Thyroid gland (tissue), 4 donors: Measurements from ENCODE around the gene PHACTR1. TPM values are rescaled to one million over a fixed set of nuclear protein-coding genes. Genes with fewer than 3 reads are reported as not detected.

Source experiments
- DNase-seq, 2 donors: peaks; one replicate each; pipeline ENCODE4 v3.0.0-alpha.2; 2019
- H3K27ac ChIP-seq, 3 donors: fragments of 200-600 bp; sonication (generic); 1 replicate in 2 of 3; 2 replicates in 1 of 3; pipeline ENCODE4 v1.5.1; 2016 to 2019; ENCODE audit warnings: mild to moderate bottlenecking in 1 of 3, moderate library complexity in 1 of 3
- H3K27me3 ChIP-seq: fragments of 200-600 bp; sonication (generic); one replicate; pipeline ENCODE4 v1.5.1; 2019
- H3K36me3 ChIP-seq, 2 donors: fragments of 200-600 bp; sonication (generic); one replicate each; pipeline ENCODE4 v1.5.1; 2016 to 2019
- H3K4me1 ChIP-seq, 2 donors: fragments of 200-600 bp; sonication (generic); one replicate each; pipeline ENCODE4 v1.5.1; 2017 to 2019
- H3K4me3 ChIP-seq, 3 donors: fragments of 200-600 bp; sonication (generic); replicated peaks in 1 of 3; 1 replicate in 2 of 3; 2 replicates in 1 of 3; pipeline ENCODE4 v1.5.1; 2016; ENCODE audit warnings: mild to moderate bottlenecking in 1 of 3
- H3K9me3 ChIP-seq: fragments of 200-600 bp; sonication (generic); one replicate; pipeline ENCODE4 v1.5.1; 2017
- POLR2A ChIP-seq, 2 donors: fragments of 450-650 bp; IDR thresholded peaks; one replicate each; pipeline ENCODE4 v1.6.1; 2017; ENCODE audit warnings: antibody characterized with exemption in 2 of 2, mild to moderate bottlenecking in 2 of 2, moderate library complexity in 1 of 2
- WGBS, 2 donors: methylation state at CpG; one replicate each; pipeline ENCODE4 v1.1.5; 2017; 5-methylcytosine and 5-hydroxymethylcytosine counted together
- intact Hi-C: fragments of 100-400 bp; cut with DNase I; formaldehyde crosslinking; loops from one replicate; pipeline ENCODE4 v1.15.1; 2023
- total RNA-seq, 4 donors: library from RNA; depleted of rRNA; stranded (reverse); fragments of >200 nt; gene quantifications; one replicate each; pipeline ENCODE4 v1.2.3, GENCODE V29; 2016
- TF ChIP-seq, protein P1 (sequence below), 6 experiments: fragments of 200-600 bp in 3 of 6; fragments of 450-650 bp in 3 of 6; sonication (generic) in 3 of 6; IDR thresholded peaks; one replicate each; pipeline ENCODE4 v1.5.1; 2016 to 2019; ENCODE audit warnings: antibody characterized with exemption in 6 of 6, mild to moderate bottlenecking in 2 of 6, inconsistent platforms in 1 of 6, moderate library complexity in 1 of 6

PHACTR1 gene
- total RNA-seq, 4 donors from 2014 or later, result 2.9 to 8.6 (median 4.4) TPM

DNA sequence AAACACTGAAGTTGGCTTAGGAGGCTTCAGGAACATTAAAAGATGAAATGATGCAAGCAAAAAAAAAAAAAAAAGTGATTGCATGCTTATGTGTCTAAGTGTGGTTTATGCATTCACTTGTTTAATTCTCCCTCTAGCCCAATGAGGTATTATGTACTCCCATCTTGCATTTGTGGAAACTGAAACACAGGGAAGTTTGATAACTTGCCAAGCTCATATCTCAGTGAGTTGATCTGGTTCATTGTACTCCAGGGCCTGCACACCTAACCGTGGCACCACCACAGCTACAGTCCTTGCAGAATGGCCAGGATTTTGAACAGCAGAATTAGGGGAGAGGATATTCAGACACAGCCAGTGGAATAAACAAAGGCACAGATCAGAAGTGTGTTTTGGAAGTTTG is 360.6 kb downstream of the PHACTR1 start:
- TF ChIP-seq, protein P1, sequence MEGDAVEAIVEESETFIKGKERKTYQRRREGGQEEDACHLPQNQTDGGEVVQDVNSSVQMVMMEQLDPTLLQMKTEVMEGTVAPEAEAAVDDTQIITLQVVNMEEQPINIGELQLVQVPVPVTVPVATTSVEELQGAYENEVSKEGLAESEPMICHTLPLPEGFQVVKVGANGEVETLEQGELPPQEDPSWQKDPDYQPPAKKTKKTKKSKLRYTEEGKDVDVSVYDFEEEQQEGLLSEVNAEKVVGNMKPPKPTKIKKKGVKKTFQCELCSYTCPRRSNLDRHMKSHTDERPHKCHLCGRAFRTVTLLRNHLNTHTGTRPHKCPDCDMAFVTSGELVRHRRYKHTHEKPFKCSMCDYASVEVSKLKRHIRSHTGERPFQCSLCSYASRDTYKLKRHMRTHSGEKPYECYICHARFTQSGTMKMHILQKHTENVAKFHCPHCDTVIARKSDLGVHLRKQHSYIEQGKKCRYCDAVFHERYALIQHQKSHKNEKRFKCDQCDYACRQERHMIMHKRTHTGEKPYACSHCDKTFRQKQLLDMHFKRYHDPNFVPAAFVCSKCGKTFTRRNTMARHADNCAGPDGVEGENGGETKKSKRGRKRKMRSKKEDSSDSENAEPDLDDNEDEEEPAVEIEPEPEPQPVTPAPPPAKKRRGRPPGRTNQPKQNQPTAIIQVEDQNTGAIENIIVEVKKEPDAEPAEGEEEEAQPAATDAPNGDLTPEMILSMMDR (IDR thresholded peaks at IDR 0.05), result no peak
- no peak for TF ChIP-seq POLR2A (IDR thresholded peaks at IDR 0.05)
- intact Hi-C loops, result no loop called here
- Histone ChIP-seq H3K9me3 (no peaks in the 10 kb centered on the region), H3K36me3 (no peaks in the 10 kb centered on the region), H3K4me3 (no peak overlapping the region), H3K27me3 (no peaks in the 10 kb centered on the region), H3K4me1 (peaks cover 10 to 26% of the 10 kb centered on the region in 2 donors), H3K27ac (no peak overlapping the region)
- no peak for DNase-seq
- WGBS, 2 donors, result 47 to 54% methylated on average over 1 of the region's 1 CpG

DNA sequence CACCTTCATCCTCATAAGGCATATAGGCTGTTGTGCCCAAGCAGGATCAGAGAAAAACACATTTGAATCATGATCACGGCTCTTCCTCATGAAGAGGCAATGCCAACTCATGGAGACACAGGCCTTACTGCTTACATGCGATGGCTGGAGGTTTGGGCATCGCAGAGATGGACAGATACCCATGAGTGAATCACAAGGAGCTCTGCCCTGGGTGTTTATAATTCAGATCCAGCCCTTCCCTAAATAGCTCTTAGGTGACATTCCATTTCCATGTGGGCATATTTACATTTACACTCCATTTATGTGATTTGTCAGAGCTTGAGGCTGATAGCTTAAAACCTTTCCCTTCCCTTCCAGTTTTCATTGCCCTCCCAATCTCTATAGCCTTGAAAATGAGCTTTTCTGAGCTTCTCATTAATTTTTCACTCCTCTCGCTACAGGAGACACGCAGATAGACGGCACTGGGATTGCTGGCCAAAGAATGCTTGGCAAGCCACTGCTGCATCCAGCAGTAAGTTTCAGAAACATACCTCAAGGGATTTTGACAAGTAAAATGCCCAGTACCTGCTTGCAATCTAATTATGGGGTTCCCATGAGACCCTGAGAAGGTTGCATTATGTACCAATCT is 362.6 kb downstream of the PHACTR1 start:
- TF ChIP-seq, protein P1 (IDR thresholded peaks at IDR 0.05), result no peak
- no peak for TF ChIP-seq POLR2A (IDR thresholded peaks at IDR 0.05)
- Histone ChIP-seq H3K36me3 (no peaks in the 10 kb centered on the region), H3K27ac (no peak overlapping the region), H3K27me3 (no peaks in the 10 kb centered on the region), H3K4me1 (peaks cover 10 to 26% of the 10 kb centered on the region in 2 donors), H3K4me3 (no peak overlapping the region), H3K9me3 (no peaks in the 10 kb centered on the region)
- 60 to 70% methylated on average over 6 of the region's 6 CpGs for WGBS, 2 donors
- intact Hi-C loops, result no loop called here
- no peak for DNase-seq

DNA sequence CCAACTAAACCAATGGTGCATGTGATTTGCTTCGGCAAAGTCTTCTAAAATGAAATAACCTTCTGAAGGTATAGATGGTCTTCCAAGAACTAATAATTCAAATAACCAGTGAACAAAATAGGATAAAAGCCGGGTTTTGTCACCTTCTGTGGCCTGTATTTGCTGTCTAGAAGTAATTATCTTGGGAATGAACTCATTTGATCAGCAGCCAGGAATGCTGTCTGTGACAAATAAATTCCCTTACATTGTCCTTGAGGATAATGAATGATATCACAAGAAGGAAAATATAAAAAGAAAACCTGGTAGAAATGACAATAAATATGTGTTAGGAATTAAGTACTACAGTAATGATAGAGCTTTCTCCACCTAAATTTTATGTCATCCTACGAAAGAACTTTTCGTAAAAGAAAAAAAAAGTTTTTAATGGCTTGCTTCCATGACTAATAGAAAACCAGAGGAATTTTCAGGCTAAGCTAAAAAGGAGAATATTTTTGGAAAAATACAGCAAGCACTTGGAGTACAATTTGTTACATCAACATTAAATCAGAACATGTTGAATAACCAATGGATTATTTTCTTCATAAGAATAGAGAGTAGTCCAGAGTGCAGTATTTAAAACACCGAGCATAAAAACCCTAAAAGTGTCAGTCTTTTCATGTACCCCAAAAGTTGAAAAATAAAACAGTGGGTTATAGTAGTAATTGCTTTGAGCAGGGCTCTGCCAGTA is 364.1 kb downstream of the PHACTR1 start:
- Histone ChIP-seq H3K27ac (no peak overlapping the region), H3K4me1 (peaks cover 10 to 23% of the 10 kb centered on the region in 2 donors), H3K9me3 (no peaks in the 10 kb centered on the region), H3K36me3 (no peaks in the 10 kb centered on the region), H3K27me3 (no peaks in the 10 kb centered on the region), H3K4me3 (no peak overlapping the region)
- DNase-seq, result no peak
- intact Hi-C loops, result no loop called here
- WGBS, 2 donors, result 79 to 81% methylated on average over 5 of the region's 5 CpGs
- TF ChIP-seq POLR2A (IDR thresholded peaks at IDR 0.05), result no peak
- TF ChIP-seq, protein P1 (IDR thresholded peaks at IDR 0.05), result no peak

DNA sequence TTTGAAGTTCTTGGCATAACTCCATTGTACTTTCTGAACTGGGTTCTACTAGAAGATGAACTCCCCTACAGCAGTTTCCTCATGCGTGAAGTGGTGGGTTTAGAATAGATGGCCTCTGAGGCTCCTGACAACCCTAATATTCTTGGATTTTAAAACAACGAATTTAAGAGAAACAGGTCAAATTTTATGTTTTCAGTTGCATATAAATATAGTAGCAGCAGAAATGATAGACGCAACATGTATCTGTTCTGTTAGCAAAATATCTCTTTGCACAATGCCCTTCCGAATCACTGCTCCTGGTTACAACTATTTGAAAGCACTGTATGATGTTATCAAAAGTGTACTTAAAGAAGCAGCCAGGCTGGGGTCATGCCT is 364.6 kb downstream of the PHACTR1 start:
- TF ChIP-seq POLR2A (IDR thresholded peaks at IDR 0.05), result no peak
- TF ChIP-seq, protein P1 (IDR thresholded peaks at IDR 0.05), result no peak
- no peak overlapping the region for H3K27ac ChIP-seq
- H3K27me3 ChIP-seq, result no peaks in the 10 kb centered on the region
- H3K4me3 ChIP-seq, result no peak overlapping the region
- no peak for DNase-seq
- peaks cover 8 to 17% of the 10 kb centered on the region in 2 donors for H3K4me1 ChIP-seq
- H3K36me3 ChIP-seq, result no peaks in the 10 kb centered on the region
- WGBS, 2 donors, result 73 to 81% methylated on average over 4 of the region's 4 CpGs
- intact Hi-C loops, result no loop called here
- no peaks in the 10 kb centered on the region for H3K9me3 ChIP-seq

DNA sequence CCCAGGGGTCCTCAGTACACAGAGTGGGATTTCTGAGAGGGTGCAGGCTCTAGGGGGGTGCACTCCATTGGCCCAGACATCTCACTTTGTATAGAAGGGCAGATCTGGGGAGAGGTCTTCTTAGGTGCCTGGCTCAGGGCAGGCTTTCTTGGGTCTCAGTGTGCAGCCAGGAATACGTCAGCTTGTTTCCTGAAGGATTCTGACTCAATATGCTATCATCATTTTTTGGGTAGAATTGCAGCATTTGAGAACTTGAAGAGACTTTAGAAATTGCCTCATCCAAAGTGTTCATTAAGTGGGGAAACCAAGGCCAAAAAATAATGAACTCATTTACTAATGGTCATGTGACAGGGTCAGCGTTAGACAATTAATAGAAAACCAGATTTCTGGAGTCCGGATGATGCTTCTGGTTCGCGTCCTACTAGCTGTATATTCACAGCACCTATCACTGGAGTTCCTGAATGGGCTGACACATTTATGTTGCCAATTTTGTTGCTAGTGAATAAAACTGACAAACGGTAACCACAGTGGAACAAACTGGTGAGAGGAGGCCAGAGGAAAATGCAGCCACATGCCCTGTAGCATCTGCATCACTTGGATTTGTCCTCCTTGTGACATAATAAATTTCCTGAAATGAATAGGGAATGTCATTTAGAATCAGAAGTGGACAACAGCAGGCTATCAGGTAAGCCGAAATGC is 372.9 kb downstream of the PHACTR1 start:
- Histone ChIP-seq H3K27me3 (no peaks in the 10 kb centered on the region), H3K9me3 (no peaks in the 10 kb centered on the region), H3K4me3 (no peak overlapping the region), H3K27ac (no peak overlapping the region), H3K4me1 (no peaks in the 10 kb centered on the region), H3K36me3 (no peaks in the 10 kb centered on the region)
- TF ChIP-seq, protein P1 (IDR thresholded peaks at IDR 0.05), result no peak
- TF ChIP-seq POLR2A (IDR thresholded peaks at IDR 0.05), result no peak
- intact Hi-C loops, result no loop called here
- WGBS, 2 donors, result 92 to 93% methylated on average over 7 of the region's 7 CpGs
- DNase-seq, result no peak
